ENCODE results near the gene BCR. TPM values are rescaled to one million over a fixed set of nuclear protein-coding genes. Genes with fewer than 3 reads are reported as not detected.

BCR gene
- total and polyA plus RNA-seq, 2 of the 8 experiments (the other 6 are each of a cell fraction or from before 2014, with no cell fraction given), result 66.7 to 130 TPM

- Histone ChIP-seq H4K8ac (ENCODE audit: extremely low read depth, insufficient read depth, low read length) (peak overlapping the region; percentile 22; the same call in 1 of the 2 replicates), H4K91ac (replicated peaks; ENCODE audit: insufficient read length, low read length) (peak overlapping the region; percentile 52), H3K4me1 (replicated peaks in 1 of 4; ENCODE audit: control insufficient read depth in 3 of 4, insufficient read depth in 4 of 4, low read length in 3 of 4) (peaks cover 0 to 29% (median 14%) of the 10 kb centered on the region in 4 experiments; a peak in 5 of 7 replicates), H3K36me3 (ENCODE audit: control insufficient read depth in 2 of 4, insufficient read depth in 4 of 4, low read length in 3 of 4) (no peaks in the 10 kb centered on the region), H3K18ac (ENCODE audit: extremely low read depth, low read length) (no peak overlapping the region), H2BK15ac (ENCODE audit: low read length) (no peak overlapping the region), H4K20me1 (replicated peaks in 1 of 2; ENCODE audit: control insufficient read depth in 1 of 2, insufficient read depth in 2 of 2, low read length in 2 of 2) (no peaks in the 10 kb centered on the region), H3K56ac (replicated peaks; ENCODE audit: insufficient read length, low read depth, low read length) (no peak overlapping the region), H2AK5ac (ENCODE audit: low read depth, low read length) (no peak overlapping the region), H3K9ac (replicated peaks in 1 of 4; ENCODE audit: extremely low read depth in 1 of 4, low read depth in 3 of 4, low read length in 3 of 4) (no peak overlapping the region), H3K4me3 (ENCODE audit: extremely low read depth in 1 of 4, insufficient read depth in 2 of 4, low read depth in 3 of 4, low read length in 4 of 4) (no peak overlapping the region), H2BK12ac (ENCODE audit: low read depth, low read length) (peak overlapping the region; percentile 71; the same call in 1 of the 2 replicates), H2BK20ac (ENCODE audit: low read length) (no peak overlapping the region), H3K79me1 (ENCODE audit: low read depth, low read length) (no peaks in the 10 kb centered on the region), H3K4ac (replicated peaks; ENCODE audit: insufficient read length, low read depth, low read length) (no peak overlapping the region), H4K5ac (ENCODE audit: insufficient read length, low read depth, low read length) (no peak overlapping the region), H3K9me3 (ENCODE audit: insufficient read depth in 2 of 2, low read depth in 1 of 2, low read length in 1 of 2) (no peaks in the 10 kb centered on the region), H3K27ac (ENCODE audit: low read depth, low read length) (no peak overlapping the region), H2BK120ac (replicated peaks; ENCODE audit: low read depth, low read length) (no peak overlapping the region), H3K14ac (ENCODE audit: insufficient read length) (no peak overlapping the region), H3K4me2 (ENCODE audit: insufficient read depth in 1 of 2, low read depth in 2 of 2, low read length in 2 of 2) (no peak overlapping the region), H2AFZ (ENCODE audit: low read length) (no peak overlapping the region), H3K23me2 (ENCODE audit: low read depth, low read length) (no peaks in the 10 kb centered on the region), H3K23ac (ENCODE audit: insufficient read length) (no peak overlapping the region), H3K79me2 (ENCODE audit: control insufficient read depth in 1 of 2, insufficient read depth in 2 of 2, low read length in 2 of 2) (no peaks in the 10 kb centered on the region), H3K27me3 (replicated peaks in 1 of 4; ENCODE audit: control insufficient read depth in 3 of 4, extremely low read depth in 1 of 4, insufficient read depth in 3 of 4, low read length in 3 of 4) (no peaks in the 10 kb centered on the region), H2BK5ac (ENCODE audit: low read depth, low read length) (peak overlapping the region; percentile 10; the same call in 1 of the 2 replicates)
- CTCF ChIA-PET (ENCODE audit: partially characterized antibody), result interaction anchor here (0.6 to 4.7 kb wide), 10 partner anchors 8 to 196 kb away, joined by 3 to 49 read pairs (median 6); partner anchors contain the start of genes RAB36 and RSPH14
- POLR2A ChIA-PET (ENCODE audit: partially characterized antibody), result no interaction called here
- DNase-seq (ENCODE audit: low read depth in 1 of 2, low spot score in 2 of 2) (no peak), FAIRE-seq (no peak)
- WGBS, 2 experiments (ENCODE audit: extremely low coverage in 1 of 2, insufficient coverage in 1 of 2, insufficient read length in 1 of 2, insufficient replicate concordance in 2 of 2, low coverage in 1 of 2, low lambda C conversion rate in 2 of 2, missing lambda C conversion rate in 1 of 2), result 83% methylated on average over 7 of the region's 7 CpGs; no CpG with 5 or more reads in 1 of the 2 experiments
- TF ChIP-seq BRCA1 (IDR thresholded peaks at IDR 0.05; ENCODE audit: low read depth, low read length) (no peak), CTCF (IDR thresholded peaks at IDR 0.05; ENCODE audit: control extremely low read depth in 1 of 3, insufficient read depth in 1 of 3, low read depth in 1 of 3, low read length in 3 of 3) (no peak), SP2 (IDR thresholded peaks at IDR 0.05; ENCODE audit: low read length) (no peak), RXRA (IDR thresholded peaks at IDR 0.05; ENCODE audit: insufficient read depth, low read depth, low read length) (no peak), ATF3 (IDR thresholded peaks at IDR 0.05; ENCODE audit: insufficient read depth, low read depth, low read length) (no peak), POLR2AphosphoS5 (IDR thresholded peaks at IDR 0.05; ENCODE audit: low read depth, low read length) (no peak), HDAC6 (IDR thresholded peaks at IDR 0.05; ENCODE audit: low read depth, low read length) (no peak), PHF8 (conservative IDR thresholded peaks at IDR 0.05; ENCODE audit: low read depth, low read length) (no peak)
These were observed 26.3 kb upstream of the BCR start for GRCh38 chr22:23153994-23154393.

Data from H1 (cell line).